DMS79 treated with DMSO at 0.1 percent for 48 hours (cell line): ENCODE measurements around the gene PI4KA.
"Not testable (repeated sequence)": the region's sequence is repeated elsewhere in the genome, so short reads cannot be mapped to it uniquely, and the experiment has no call there.

Experiments used
- DNase-seq: peaks from one replicate; lab custom pipeline; 2025; lab: John Stamatoyannopoulos, UW

PI4KA gene

DNA sequence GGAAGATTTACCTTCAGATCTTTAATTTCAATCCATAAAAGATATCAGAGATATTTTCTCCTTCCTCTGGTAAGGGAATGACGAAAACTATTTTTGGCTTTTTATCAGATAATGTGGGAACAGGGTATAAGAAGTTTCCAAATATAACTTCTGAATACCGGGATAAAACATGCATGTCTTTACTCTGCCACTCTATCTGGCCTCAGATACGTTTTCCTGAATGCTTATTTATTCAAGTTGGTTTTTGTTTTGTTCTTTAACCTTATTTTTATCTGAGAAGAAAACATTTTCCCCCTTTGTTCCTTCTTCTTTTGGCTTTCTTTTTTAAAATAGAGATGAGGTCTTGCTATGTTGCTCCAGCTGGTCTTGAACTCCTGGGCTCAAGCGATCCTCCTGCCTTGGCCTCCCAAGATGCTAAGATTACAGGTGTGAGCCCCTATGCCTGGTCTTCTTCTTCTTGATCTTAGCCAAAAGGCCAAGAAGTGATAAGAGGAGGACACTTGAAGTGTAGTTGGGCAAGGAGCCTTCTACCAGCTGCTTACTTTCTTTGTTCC lies 83.2 kb downstream of the PI4KA start:
- DNase-seq: no peak

- no peak for DNase-seq
Observed at GRCh38 chr22:20774882-20775281, 83.7 kb downstream of the PI4KA start.

GRCh38 chr22:20773793-20774212 lies 84.8 kb downstream of the PI4KA start, which contains the start of gene SERPIND1:
SERPIND1 (plus strand) TSS chr22:20774113; CDS start chr22:20779313, 5,200 bp downstream.
- no peak for DNase-seq

DNA sequence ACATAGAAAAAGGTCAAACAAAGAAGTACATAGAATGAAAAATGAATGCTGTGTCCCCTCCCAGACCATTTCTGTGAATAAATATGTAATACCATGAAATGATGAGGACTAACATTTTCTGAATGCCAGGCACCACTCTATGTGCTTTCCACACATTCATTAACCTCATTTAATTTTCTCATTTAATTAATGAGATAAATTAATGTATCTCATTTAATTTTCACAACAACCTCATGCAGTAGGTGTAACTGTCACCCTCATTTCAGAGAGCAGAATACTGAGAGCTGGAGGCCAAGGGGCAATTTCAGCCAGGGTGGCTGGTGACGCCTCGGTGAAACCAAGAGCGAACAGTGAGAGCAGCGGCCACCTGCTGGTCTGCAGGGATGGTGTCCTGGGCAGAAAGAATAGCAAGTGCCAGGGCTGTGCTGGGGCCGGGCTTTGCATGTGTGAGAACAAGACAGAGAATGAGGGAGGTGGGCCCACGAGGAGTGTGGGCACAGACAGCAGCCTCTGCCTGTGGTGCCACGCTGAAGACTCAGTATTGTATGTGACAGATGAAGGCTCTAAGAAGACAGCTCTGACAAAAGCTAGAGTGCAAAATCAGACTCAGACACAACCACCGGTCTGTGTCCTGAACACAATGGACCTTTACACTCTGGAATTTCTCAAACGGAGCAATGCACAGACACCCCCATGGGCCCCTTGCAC lies 86.5 kb downstream of the PI4KA start:
- DNase-seq: no peak

DNA sequence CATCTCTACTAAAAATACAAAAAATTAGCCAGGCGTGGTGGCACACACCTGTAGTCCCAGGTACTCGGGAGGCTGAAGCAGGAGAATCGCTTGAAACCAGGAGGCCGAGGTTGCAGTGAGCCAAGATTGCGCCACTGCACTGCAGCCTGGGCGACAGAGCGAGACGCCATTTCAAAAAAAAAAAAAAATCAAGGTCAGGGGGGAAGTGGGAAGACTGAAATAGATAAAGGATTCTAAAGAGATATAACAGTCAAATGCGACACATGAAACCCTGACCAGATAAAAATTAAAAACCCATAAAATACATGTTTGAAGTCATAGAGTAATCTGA lies 89.2 kb downstream of the PI4KA start:
- not testable (repeated sequence) for DNase-seq

- DNase-seq: no peak
Observed at GRCh38 chr22:20766530-20766929, 92.1 kb downstream of the PI4KA start.

- no peak for DNase-seq
Observed at GRCh38 chr22:20765938-20766337, 92.7 kb downstream of the PI4KA start.

DNA sequence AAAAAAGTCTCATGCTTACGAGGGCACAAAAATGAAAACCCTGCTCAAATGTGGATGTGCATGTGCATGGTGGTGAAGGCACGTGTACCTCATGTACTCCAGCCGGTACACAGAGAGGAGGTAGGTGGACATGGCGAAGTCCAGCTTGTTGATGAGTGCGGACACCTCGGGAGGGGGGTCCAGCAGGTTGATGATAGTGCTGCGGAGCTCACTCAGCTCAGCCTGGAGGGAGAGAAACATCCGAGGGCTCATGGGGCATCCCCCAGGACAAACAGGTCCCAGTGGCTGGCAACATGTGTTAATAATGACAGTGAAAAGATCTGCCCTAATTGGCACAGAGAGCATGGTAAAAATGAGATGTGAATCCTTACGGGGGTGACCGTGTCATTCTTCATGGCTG lies 93.9 kb downstream of the PI4KA start:
- no peak for DNase-seq

DNA sequence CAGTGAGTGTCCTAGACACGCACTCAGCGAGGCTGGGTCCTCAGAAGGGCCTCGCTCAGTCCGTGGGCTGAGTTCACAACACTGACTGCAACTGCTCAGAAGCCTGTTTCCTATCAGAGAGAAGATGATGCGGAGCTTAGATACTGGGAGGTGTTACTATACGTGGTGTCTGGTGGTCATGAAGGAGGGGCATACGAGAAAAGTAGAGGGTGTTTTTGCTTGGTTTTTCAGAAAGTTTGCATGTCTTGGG lies 94.2 kb downstream of the PI4KA start:
- no peak for DNase-seq

DNA sequence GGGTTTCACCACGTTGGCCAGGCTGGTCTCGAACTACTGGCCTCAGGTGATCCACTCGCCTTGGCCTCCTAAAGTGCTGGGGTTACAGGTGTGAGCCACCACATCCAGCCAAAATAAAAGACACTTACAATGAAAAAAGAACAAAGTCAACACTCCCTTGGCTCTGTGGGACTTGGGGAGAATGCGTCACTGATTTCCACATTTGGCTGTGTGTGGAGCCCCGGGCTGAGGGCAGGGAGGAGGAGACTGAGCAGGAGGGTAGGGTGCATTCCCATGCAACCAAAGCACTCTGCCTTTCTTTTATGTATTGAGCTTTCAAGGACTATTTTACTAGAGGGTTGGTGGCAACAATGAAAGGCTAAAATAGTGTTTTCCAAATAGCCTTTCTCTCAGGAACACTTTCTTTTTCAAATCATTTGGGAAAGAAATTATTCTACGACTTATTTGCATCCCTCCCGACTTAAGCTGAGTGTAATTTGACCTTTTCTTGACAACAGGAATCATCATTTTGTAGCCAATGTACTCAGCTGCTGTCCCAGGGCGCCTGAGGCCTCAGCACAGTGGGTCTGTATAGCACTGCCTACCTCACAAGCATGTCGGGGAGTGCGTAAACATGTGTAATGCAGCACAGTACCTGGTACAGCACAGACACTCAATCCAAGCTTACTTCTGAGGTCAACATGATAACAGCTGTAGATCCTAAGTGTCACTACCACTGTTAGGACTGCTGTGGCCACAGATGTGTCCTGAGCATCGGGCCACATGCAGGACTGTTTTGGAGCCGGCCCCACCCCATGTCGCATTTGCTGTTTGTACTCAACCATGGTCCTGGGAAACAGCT lies 94.8 kb downstream of the PI4KA start:
- no peak for DNase-seq

- DNase-seq: peak; percentile 50
Observed at GRCh38 chr22:20762233-20762796, 96.3 kb downstream of the PI4KA start.

- no peak for DNase-seq
Observed at GRCh38 chr22:20761536-20761935, 97.1 kb downstream of the PI4KA start.

DNA sequence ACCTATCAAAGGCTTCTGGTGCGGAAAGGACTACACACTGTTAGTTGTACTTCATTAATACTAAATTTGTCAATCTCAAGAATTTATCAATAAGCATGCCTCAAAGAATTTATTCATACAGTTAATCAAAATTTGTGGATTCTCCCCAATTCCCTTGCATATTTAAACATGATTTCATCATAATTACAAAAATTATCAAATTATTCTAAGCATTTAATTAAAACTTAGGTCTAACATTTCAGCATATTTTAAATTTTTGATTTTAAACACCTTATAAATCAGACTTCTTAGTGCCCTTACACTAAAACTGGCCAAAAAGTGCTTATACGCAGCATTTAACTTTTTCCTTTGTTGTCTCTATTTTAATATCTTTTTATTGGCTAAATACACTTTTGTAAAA lies 98.5 kb downstream of the PI4KA start:
- DNase-seq: no peak

- peak; percentile 79 for DNase-seq
Observed at GRCh38 chr22:20758688-20759087, 99.9 kb downstream of the PI4KA start.

- DNase-seq: no peak
Observed at GRCh38 chr22:20756846-20757245, 101.8 kb downstream of the PI4KA start.

DNA sequence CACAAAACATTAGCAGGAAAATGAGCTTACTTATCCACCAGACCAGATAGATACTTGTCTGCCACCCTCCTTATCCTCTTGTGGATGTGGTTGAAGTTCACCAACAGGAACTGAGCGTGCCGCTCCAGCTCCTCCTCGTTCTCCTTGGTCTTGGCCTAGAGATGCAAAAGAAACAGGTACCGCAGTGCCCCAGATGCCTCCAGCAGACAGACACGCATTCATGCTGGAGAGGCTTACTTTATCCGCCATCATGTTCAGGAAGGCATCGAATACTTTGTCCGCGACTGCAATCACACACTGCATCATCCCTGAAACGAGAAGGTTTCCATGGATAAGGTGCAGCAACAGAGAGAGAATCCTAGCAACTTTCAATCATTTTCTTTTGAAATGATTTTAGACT lies 105.7 kb downstream of the PI4KA start:
- DNase-seq: no peak

DNA sequence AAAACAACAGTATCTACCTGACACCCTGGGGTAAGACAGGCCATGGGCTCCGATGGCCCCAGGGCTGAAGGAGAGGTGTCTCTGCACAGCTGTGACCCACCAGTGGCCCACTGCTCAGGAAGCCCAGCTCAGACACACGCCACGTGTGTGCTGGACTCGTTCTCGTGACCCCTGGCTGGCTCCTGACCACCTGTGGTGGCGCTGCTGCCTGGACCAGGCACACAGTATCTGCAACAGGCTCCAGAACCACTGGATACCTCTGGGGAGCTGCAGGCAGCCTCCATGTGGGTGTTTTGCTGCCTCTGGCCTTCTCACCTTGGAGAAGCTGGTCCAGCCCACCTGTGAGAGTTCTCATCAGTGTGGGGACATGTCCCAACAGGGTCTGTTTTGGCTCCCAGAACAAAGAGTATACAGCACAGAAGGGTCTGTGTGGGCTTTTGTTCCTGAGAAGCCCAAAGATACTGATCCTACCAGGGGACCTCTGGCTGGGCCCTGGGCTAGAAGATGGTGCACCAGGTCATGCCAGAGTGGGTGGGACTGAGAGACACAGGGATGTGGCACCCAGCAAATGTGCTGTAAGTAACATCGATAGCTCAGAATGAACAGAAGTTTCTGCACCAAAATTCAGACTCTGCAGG lies 106.4 kb downstream of the PI4KA start:
- no peak for DNase-seq

GRCh38 chr22:20751185-20751851 lies 107.3 kb downstream of the PI4KA start:
- DNase-seq: peak; percentile 58

DNA sequence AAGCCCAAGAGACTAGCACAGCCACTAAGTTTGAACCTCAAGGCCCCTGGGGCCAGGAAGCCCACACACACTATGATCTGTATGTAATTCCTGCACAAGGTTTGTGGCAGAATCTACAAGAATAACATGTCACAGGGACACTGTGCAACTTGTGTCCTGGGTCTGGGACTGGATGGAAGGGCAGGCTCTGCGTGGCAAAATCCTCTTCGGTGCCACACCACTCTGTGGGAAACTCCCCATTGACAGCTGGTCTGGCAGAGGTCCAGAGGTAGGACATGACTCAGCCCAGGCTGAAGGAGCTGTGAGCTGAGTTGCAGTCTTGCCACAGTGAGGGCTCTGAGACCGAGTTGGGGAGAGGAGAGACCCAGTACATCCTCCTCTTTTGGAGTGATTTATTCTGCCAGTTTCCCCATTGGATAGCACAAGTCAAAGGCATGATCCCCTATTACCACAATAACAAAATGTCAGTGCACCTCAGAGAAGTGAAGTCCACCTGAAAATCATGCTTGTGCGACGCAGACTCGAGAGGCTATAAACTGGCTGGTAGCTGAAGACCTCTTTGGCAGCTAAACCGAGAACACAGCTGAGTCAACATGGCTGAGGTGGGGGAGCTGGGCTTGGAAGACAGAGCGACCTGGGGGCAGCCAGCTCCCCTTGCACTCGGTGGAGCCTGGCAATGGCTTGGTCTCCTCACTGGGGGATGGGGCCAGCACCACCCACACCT lies 108.0 kb downstream of the PI4KA start:
- DNase-seq: peak; percentile 78

DNA sequence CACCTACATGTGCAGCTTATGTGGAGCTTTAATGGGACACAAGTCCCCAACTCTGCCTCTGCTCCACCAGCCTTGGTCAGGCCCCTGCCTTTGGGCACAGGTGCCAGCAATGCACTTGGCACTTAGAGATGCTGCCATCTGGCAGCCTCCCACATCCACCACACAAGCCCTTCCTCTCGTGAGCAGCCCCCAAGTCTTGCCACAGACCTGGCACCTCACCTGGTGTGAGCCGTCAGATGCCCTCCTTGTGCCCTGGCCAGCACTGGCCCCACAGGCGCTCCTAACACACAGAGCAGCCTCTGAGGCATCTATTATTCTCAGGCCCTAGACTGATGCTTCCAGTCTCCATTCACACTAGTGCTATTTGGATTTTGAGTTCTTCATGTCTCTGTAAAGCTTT lies 109.2 kb downstream of the PI4KA start:
- peak; percentile 51 for DNase-seq

DNA sequence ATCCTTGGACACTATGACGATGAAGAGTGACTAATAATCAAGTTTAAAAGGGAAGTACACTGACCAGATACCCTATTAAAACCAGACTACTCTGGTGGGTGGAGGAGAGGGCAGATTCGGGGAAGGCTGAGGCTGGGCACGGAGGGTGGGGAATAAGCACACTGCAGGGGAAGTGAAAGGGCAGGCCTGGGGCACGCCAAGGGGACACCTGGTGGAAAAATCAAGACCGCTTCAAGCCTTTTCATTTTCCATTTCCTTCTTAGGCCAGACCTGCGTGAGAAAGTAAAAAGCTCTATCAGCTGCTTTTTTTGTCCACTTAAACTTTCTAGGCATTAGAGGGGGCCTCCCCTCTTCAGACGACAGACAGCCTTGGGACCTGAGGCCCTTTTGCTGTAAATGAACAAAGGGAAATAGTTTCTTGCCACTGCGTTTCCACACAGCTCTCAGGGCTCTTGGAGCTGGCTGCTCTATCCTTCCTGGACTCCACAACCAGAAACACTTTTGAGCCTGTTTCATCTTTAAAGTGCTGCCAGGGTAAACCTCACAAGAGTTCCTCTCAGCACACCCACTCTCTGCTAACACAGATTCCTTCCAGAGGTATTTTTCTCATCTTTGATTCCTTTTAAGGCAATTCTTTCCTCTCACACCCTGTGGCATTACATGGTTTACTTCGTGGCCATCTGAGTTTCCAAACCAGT lies 109.7 kb downstream of the PI4KA start:
- DNase-seq: no peak
